HG03378 (cell line): Measurements from ENCODE around the gene MAP1LC3A.

ENCODE experiments used
- ATAC-seq: cut with Tn5 transposase; IDR thresholded peaks from one replicate; pipeline ENCODE4 v1.9.1; 2021; ENCODE audit warnings: mild to moderate bottlenecking, moderate library complexity; ENCODE audit not compliant: unreplicated experiment

The MAP1LC3A gene

DNA sequence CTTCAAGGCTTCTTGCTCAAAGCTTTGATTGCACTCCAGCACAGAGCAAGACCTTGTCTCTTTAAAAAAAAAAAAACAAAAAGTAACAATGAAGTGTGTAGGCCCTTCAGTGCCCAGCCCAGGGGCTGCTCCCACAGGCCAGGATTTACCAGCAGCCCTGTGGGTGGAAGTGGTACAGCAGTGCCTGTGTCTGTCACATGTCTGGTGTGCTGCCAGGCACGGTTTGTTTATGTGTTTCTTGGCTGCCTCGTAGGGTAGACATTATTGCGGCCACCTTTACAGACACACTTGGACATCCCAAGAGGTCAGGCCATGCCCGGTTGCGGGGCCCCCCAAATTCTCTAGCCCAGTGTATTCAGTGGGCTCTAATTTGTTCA is 29.6 kb upstream of the MAP1LC3A start:
- no peak for ATAC-seq

- no peak for ATAC-seq
Observed at GRCh38 chr20:34529742-34530141, 28.8 kb upstream of the MAP1LC3A start.

GRCh38 chr20:34530342-34530741 is 28.2 kb upstream of the MAP1LC3A start:
- ATAC-seq: no peak

DNA sequence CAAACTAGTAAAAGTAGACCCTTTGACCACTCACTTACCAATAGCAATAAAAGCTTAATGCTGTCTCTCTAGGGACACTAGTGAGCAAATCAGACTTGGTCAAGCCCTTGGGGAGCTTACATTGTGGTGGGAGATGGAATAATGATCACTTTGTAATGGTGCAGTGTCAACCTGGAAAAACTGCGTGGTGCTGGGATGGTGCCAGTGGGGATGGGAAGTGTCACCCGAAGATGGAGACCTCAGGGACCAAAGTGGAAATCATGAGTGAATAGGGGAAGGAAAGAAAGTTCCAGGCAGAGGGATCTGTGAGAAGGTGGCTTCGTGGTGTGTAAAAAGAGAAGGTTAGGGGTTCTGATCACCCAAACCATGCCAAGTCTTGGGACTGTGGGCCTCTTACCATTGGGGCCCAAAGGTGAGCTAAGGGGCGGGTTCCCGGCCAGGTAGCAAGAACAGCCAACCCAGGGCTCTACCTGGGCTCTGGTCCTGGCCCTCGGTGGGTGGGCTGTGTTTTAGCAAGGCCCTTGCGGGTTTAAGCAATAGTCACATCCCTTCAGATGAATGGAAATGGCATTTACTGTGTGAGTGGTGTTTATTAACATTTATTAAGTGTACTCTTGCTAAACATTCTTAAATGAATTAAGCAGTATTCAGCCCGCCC is 26.8 kb upstream of the MAP1LC3A start:
- no peak for ATAC-seq

DNA sequence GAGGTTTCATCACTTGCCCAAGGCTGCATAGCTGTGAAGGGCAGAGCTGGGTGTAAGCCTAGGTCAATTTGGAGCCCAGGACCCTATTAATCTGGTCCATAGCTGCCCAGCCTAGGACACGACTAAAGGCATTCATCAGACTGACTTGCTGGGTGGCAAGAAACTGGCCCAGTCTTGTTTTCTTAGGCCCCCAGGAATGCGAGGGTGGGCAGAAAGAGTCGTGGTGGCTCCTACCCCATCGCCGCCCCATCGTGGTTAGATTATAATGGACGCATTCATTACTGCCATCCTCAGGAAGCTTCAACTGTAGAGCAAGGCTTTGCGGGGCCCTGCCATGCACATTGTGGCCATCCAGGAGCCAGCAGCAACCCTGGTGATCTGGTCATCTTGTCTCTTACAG is 26.2 kb upstream of the MAP1LC3A start:
- ATAC-seq: no peak

GRCh38 chr20:34532756-34533155 is 25.8 kb upstream of the MAP1LC3A start:
- no peak for ATAC-seq

DNA sequence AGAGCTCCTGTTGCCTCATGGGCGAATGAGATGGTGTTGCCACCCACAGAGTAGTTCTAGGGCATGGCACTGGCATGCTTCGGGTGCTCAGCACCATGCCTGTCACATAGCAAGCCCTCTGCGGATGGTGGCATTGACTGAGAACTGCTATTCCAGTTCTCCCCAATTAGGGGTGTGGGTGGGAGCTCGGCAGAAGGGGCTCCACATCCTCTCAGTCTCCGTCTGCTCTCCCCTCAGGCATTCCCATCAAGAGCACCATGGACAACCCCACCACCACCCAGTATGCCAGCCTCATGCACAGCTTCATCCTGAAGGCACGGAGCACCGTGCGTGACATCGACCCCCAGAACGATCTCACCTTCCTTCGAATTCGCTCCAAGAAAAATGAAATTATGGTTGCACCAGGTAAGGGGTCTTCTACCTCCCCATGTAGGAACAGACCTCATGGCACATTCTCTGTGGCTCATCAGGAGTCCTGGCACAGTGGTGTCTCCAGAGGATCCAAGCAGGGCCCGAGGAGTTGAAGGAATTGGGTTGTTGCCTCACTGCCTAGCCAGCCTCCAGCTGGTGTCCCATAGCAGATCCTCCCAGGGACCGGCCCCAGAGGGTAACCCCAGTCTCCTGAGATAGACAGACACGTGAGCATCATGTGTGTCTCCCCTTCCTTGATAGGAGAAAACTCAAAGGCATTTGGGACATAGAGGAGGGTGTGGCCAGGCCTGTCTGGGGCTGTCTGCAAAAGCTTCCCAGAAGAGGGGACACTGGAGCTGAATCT is 23.9 kb upstream of the MAP1LC3A start:
- no peak for ATAC-seq

DNA sequence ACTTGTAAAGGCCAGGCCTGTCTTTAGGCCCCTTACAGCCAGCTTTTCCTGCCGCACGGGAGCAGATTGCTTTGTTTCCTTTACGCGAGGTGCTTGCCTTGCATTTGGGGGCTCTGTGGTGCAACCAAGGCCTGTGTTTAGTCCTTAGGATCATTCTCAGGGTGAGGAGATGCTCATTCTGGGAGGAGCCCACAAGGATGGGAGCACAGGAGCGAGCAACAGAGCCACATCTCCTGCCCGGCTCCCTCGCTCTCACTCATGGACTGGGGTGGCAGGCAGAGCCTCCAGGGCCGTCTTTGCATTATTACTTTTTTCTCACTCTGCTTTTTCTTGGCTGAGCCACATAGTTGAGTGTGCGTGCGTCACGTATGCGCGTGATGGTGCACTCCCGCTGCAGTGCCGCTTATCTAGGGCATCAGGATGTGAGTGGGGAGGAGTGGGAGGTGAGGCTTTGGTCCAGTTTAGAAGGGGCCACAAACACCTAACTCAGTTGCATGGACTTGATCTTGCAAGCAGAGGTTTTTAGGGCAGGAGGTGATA is 23.1 kb upstream of the MAP1LC3A start:
- no peak for ATAC-seq

GRCh38 chr20:34535857-34536256 is 22.7 kb upstream of the MAP1LC3A start:
- ATAC-seq: no peak

GRCh38 chr20:34536798-34537394 is 21.6 kb upstream of the MAP1LC3A start:
- ATAC-seq: no peak

DNA sequence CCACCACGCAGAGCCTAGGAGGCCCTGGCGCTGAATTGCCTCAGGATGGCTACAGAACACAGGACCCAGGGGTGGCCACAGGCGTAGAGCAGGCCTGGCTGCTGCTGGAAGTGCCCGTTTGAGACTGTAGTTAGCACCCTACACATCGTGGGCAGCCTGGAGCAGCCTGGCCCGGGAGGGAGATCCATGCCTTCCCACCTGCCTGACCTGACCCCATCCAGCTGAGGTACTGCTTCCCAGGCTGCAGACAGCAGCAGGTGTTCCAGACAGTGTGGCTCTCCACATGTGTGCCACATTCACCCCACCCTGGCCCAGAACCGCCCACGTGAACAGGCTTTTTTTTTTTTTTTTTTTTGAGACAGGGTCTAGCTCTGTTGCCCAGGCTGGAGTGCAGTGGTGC is 20.9 kb upstream of the MAP1LC3A start:
- ATAC-seq: no peak

GRCh38 chr20:34538671-34539123 is 19.8 kb upstream of the MAP1LC3A start:
- no peak for ATAC-seq

DNA sequence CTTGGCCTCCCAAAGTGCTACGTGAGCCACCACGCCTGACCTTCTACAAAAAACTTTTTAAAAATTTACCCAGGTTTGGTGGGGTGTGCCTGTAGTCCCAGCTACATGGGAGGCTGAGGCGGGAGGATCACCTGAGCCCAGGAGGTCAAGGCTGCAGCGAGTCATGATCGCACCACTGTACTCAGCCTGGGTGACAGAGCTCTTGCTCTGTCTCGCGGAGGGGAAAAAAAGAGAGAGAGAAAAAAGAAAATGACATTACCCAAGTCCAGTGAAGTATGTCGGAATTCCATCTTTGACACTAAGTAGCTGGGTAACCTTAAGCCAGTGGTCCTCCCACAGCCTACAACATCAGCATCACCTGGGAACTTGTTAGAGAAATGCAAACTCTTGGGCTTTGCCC is 18.8 kb upstream of the MAP1LC3A start:
- ATAC-seq: no peak

DNA sequence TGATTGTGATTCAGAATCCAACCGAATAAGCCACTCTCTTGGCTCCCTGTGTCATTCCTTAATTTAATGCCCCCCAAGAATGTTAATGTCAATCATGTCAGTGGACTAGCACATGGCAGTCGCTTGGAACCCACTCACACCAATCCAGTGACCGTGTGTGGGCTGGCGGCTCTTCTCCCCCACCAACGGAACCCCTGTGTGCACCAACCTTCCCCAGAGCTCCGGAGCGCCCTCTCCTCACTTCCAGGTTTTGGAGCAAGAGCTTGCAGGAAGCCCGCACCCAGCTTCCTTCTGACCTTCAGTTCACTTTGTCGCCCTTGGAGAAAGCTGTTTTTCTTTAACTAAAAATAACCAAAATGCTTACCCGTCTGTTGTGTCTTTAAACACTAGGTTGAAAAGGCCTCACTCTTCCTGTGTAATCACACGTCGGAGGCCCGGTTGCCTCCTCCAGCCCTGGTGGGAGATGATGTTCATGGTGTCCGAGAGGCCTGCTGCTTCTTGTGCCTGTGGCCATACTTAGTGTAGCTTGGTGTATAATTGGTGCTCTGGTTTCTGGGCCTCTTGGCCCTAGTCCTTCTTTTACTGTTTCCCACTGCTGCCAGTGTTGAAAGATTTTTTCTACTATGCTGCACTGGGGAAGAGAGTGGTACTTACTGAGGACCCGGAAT is 17.8 kb upstream of the MAP1LC3A start:
- ATAC-seq: no peak

GRCh38 chr20:34541264-34541901 is 17.1 kb upstream of the MAP1LC3A start:
- no peak for ATAC-seq

GRCh38 chr20:34541917-34542316 is 16.6 kb upstream of the MAP1LC3A start:
- ATAC-seq: no peak

- no peak for ATAC-seq
Observed at GRCh38 chr20:34542439-34542838, 16.1 kb upstream of the MAP1LC3A start.

GRCh38 chr20:34543463-34544056 is 15.0 kb upstream of the MAP1LC3A start:
- ATAC-seq: no peak

DNA sequence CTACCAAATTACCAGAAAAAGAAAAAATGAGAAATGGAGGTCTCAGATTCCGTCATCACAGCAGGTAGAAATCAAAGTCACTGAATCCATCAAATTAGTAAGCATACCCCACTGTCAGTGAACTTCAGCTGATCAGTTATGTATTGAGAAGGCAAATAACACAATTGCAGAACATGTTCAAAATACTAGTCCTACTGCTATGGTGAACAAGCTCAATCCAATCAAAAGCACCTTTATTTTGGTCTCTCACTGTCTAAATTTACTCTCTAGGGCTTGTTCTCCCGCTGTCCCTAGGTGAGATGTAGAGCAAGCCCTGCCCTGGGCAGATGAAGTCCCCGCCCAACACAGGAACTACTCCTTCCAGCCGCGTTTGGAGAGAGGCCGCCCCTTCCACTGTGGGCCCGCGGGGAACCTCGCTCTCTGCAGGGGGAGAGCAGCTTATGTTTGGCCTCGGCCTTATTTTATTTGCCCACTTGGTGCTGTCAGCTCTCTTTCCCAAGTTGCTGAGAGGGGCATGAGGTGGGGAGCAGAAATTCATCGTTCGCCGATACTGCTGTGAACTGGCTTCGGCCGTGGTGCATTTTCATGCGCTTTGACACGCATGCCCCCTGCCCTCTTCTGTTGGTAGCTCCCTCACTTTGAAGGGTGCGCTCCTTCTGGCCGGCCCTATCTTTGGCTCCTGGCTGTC is 14.3 kb upstream of the MAP1LC3A start:
- no peak for ATAC-seq

DNA sequence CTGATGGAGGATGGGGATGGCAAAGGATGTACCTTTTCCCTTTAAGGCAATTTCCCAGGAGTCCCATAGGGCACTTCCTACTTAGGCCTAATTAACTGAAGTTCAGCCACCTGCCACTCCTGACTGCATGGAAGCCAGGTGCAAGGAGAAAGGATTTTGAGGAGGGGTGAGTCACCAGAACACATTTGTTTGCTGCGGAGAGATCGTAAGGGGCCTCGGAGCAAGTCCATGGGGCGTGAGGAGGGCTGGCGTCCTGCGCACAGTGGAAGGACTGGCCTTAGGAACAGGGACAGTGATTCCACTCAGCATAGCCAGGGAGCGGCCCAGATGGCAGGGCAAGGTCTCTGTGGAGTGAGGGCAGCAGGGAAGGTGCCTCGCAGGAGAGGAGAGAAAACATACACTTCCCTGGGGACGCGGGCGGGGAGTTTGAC is 11.8 kb upstream of the MAP1LC3A start:
- no peak for ATAC-seq
